A549 (cell line): ENCODE measurements around the gene TRPV2. TPM values are rescaled to one million over a fixed set of nuclear protein-coding genes. Genes with fewer than 3 reads are reported as not detected.
"Not testable (repeated sequence)": the region's sequence is repeated elsewhere in the genome, so short reads cannot be mapped to it uniquely, and the experiment has no call there.

Experiments
- ATAC-seq, 2 experiments: fragments of 200-7000 bp in 1 of 2; fragments of >200 bp in 1 of 2; cut with Nextera tagmentation in 1 of 2; cut with Tn5 transposase in 1 of 2; 3 replicates each; pipeline versions ENCODE4 v1.8.0 to v1.9.1; 2018 to 2020; ENCODE audit warnings: mild to moderate bottlenecking in 1 of 2, moderate library complexity in 1 of 2
- CTCF ChIA-PET: fragments of 300-600 bp; sonication (Branson Sonifier 250); formaldehyde crosslinking; extraction: SDS; loops from one replicate; lab custom pipeline; 2021; ENCODE audit warnings: antibody characterized with exemption, inconsistent platforms; lab: Yijun Ruan, JAX
- POLR2A ChIA-PET: fragments of 350-600 bp; formaldehyde crosslinking; extraction: SDS; loops from one replicate; lab custom pipeline; 2021; ENCODE audit warnings: antibody characterized with exemption, inconsistent platforms; lab: Yijun Ruan, JAX
- DNase-seq, 2 experiments: peaks; one replicate each; pipeline versions ENCODE4 v3.0.0 to v3.0.0-alpha.2; 2011 to 2016; ENCODE audit warnings: low read depth in 1 of 2, low spot score in 1 of 2
- FAIRE-seq: peaks from 2 replicates; lab custom pipeline; 2011; peaks lifted over from hg19 to GRCh38; lab: Jason Lieb, UNC
- H3K27ac ChIP-seq, 2 experiments: fragments of >200 bp; sonication (Bioruptor Twin); formaldehyde crosslinking; 3 replicates each; pipeline ENCODE4 v1.5.1; 2016 to 2017
- H3K4me1 ChIP-seq: fragments of >200 bp; sonication (Bioruptor Twin); formaldehyde crosslinking; 3 replicates; pipeline ENCODE4 v1.6.1; 2016
- H3K4me2 ChIP-seq: fragments of >200 bp; sonication (Bioruptor Twin); formaldehyde crosslinking; 3 replicates; pipeline ENCODE4 v1.6.1; 2016
- H3K4me3 ChIP-seq: fragments of >200 bp; sonication (Bioruptor Twin); formaldehyde crosslinking; 3 replicates; pipeline ENCODE4 v1.5.1; 2016
- H3K9me3 ChIP-seq: fragments of >200 bp; sonication (Bioruptor Twin); formaldehyde crosslinking; 3 replicates; pipeline ENCODE4 v1.6.1; 2016
- CBX8 ChIP-seq: fragments of 200-600 bp; sonication (generic); IDR thresholded peaks from 2 replicates; pipeline ENCODE4 v1.6.1; 2016
- CHD2 ChIP-seq: fragments of 150-350 bp; IDR thresholded peaks from 2 replicates; pipeline ENCODE4 v1.6.1; 2014; ENCODE audit warnings: low read length; ENCODE audit not compliant: partially characterized antibody
- CTCF ChIP-seq: fragments of >200 bp; sonication (Bioruptor Twin); formaldehyde crosslinking; IDR thresholded peaks from 3 replicates; pipeline ENCODE4 v1.5.1; 2016
- E2F6 ChIP-seq: IDR thresholded peaks from 2 replicates; pipeline ENCODE4 v1.6.1; 2012; ENCODE audit warnings: low read depth, borderline replicate concordance
- EHMT2 ChIP-seq: fragments of 200-600 bp; sonication (generic); IDR thresholded peaks from 2 replicates; pipeline ENCODE4 v1.6.1; 2016; ENCODE audit warnings: antibody characterized with exemption, low read depth, mild to moderate bottlenecking, moderate library complexity
- ELK1 ChIP-seq: fragments of 150-350 bp; IDR thresholded peaks from 2 replicates; pipeline ENCODE4 v1.6.1; 2014; ENCODE audit warnings: low read depth, mild to moderate bottlenecking, low read length
- FOSB ChIP-seq: fragments of 250-450 bp; sonication (Bioruptor Pico); IDR thresholded peaks from 2 replicates; pipeline ENCODE4 v1.5.0; 2020; ENCODE audit warnings: mild to moderate bottlenecking, moderate library complexity
- FOXS1 ChIP-seq: fragments of 250-450 bp; sonication (Bioruptor Pico); IDR thresholded peaks from 2 replicates; pipeline ENCODE4 v1.5.0; 2020; ENCODE audit warnings: mild to moderate bottlenecking, moderate library complexity
- JUN ChIP-seq, 2 experiments: fragments of >200 bp; sonication (Bioruptor Twin); formaldehyde crosslinking; IDR thresholded peaks; 2 replicates in 1 of 2; 3 replicates in 1 of 2; pipeline ENCODE4 v1.6.1; 2016 to 2017
- KDM1A ChIP-seq: fragments of 200-600 bp; sonication (generic); IDR thresholded peaks from 2 replicates; pipeline ENCODE4 v1.6.1; 2016; ENCODE audit warnings: low read depth, mild to moderate bottlenecking
- PBX3 ChIP-seq: IDR thresholded peaks from 2 replicates; pipeline ENCODE4 v1.6.1; 2012
- RFX5 ChIP-seq: fragments of 450-650 bp; IDR thresholded peaks from 2 replicates; pipeline ENCODE4 v1.7.1; 2014; ENCODE audit warnings: antibody characterized with exemption, mild to moderate bottlenecking, moderate library complexity
- RNF2 ChIP-seq: fragments of 200-600 bp; sonication (generic); IDR thresholded peaks from 2 replicates; pipeline ENCODE4 v1.6.1; 2016; ENCODE audit warnings: low read depth, mild to moderate bottlenecking, antibody characterized with exemption, moderate library complexity, borderline replicate concordance
- ZFP36 ChIP-seq: fragments of 450-650 bp; IDR thresholded peaks from 2 replicates; pipeline ENCODE4 v1.6.1; 2014; ENCODE audit warnings: borderline replicate concordance; ENCODE audit not compliant: partially characterized antibody
- ZSCAN20 ChIP-seq: fragments of 250-450 bp; sonication (Bioruptor Pico); IDR thresholded peaks from 2 replicates; pipeline ENCODE4 v1.8.0; 2022; ENCODE audit warnings: mild to moderate bottlenecking, moderate library complexity
- WGBS: methylation state at CpG from one replicate; pipeline ENCODE4 v1.1.6; 2017; ENCODE audit errors: missing lambda C conversion rate; 5-methylcytosine and 5-hydroxymethylcytosine counted together
- polyA plus RNA-seq, 4 experiments: library from polyadenylated mRNA; depleted of rRNA in 3 of 4; stranded (reverse); fragments of >200 nt; fragmentation: RNase III in 1 of 4; extraction: RNeasy Plus Mini Kit Qiagen cat#74134 plus additional on column Dnase treatment in 1 of 4; gene quantifications; 2 replicates in 3 of 4; 3 replicates in 1 of 4; pipeline ENCODE4 v1.2.3, GENCODE V29; 2011 to 2017

Gene TRPV2
- polyA plus RNA-seq, 2 of the 4 experiments (the other 2 are of a cell fraction): 0.31 to 0.61 TPM

GRCh38 chr17:16449121-16449570 lies 33.8 kb downstream of the TRPV2 start:
- 96% methylated on average over 11 of the region's 11 CpGs for WGBS
- no peak overlapping the region for H3K4me3 ChIP-seq
- POLR2A ChIA-PET: interaction anchor here (1.8 kb wide), 1 partner anchor 10 kb away, joined by 7 read pairs; no protein-coding TSS in a partner anchor

GRCh38 chr17:16450028-16450427 lies 34.7 kb downstream of the TRPV2 start:
- CTCF ChIA-PET: interaction anchor here (1.2 to 29.8 kb wide), 9 partner anchors 9 to 139 kb away, joined by 3 to 589 read pairs (median 23); partner anchors contain the start of gene LRRC75A
- 92% methylated on average over 4 of the region's 4 CpGs for WGBS

More at GRCh38 chr17:16449121-16449570, 33.8 kb downstream of the TRPV2 start:
- FAIRE-seq (no peak), ATAC-seq (no peak), DNase-seq (no peak)
- no peak overlapping the region for H3K4me2 ChIP-seq
- no peaks in the 10 kb centered on the region for H3K9me3 ChIP-seq
- CTCF ChIA-PET: interaction anchor here (2.2 to 29.8 kb wide), 4 partner anchors 12 to 84 kb away, joined by 5 to 589 read pairs (median 62); no protein-coding TSS in a partner anchor
- TF ChIP-seq CHD2 (no peak), ZFP36 (peak; percentile 35), E2F6 (no peak)
- H3K4me1 ChIP-seq: peaks cover 12% of the 10 kb centered on the region
- H3K27ac ChIP-seq: no peak overlapping the region

GRCh38 chr17:16452268-16452667 lies 36.9 kb downstream of the TRPV2 start:
- POLR2A ChIA-PET: interaction anchor here (1.2 to 1.8 kb wide), 3 partner anchors 13 to 69 kb away, joined by 4 to 5 read pairs (median 5); partner anchors contain the start of gene LRRC75A

More at GRCh38 chr17:16450028-16450427, 34.7 kb downstream of the TRPV2 start:
- POLR2A ChIA-PET: interaction anchor here (1.8 kb wide), 1 partner anchor 12 kb away, joined by 10 read pairs; no protein-coding TSS in a partner anchor
- no peak for FAIRE-seq
- no peak for DNase-seq
- ATAC-seq: no peak
- no peak overlapping the region for H3K4me2 ChIP-seq
- H3K9me3 ChIP-seq: no peaks in the 10 kb centered on the region
- TF ChIP-seq EHMT2 (no peak), FOSB (CRISPR knock-in tag) (no peak), CHD2 (no peak), JUN (IDR thresholded peaks at IDR 0.05) (no peak), RNF2 (no peak), ZFP36 (no peak)
- TF ChIP-seq, all 56 proteins: peak for 0
- Histone ChIP-seq H3K4me3 (no peak overlapping the region), H3K4me1 (peaks cover 6% of the 10 kb centered on the region; the same call in 1 of the 3 replicates), H3K27ac (no peak overlapping the region)

GRCh38 chr17:16453493-16453851 lies 38.1 kb downstream of the TRPV2 start:
- DNase-seq (no peak), FAIRE-seq (no peak), ATAC-seq (no peak)
- 93% methylated on average over 4 of the region's 4 CpGs for WGBS
- POLR2A ChIA-PET: interaction anchor here (0.6 to 1.8 kb wide), 3 partner anchors 15 to 73 kb away, joined by 3 to 5 read pairs (median 3); partner anchors contain the start of gene UBB
- Histone ChIP-seq H3K4me1 (no peaks in the 10 kb centered on the region), H3K4me2 (no peak overlapping the region), H3K27ac (no peak overlapping the region), H3K4me3 (no peak overlapping the region), H3K9me3 (no peaks in the 10 kb centered on the region)
- TF ChIP-seq CBX8: no peak
- TF ChIP-seq EHMT2: no peak
- TF ChIP-seq PBX3: peak; percentile 39; the same call in 1 of the 2 replicates
- CTCF ChIA-PET: interaction anchor here (0.7 to 29.8 kb wide), 25 partner anchors 9 to 170 kb away, joined by 3 to 589 read pairs (median 7); partner anchors contain the start of gene LRRC75A

More at GRCh38 chr17:16452268-16452667, 36.9 kb downstream of the TRPV2 start:
- H3K9me3 ChIP-seq, DNase-seq, FAIRE-seq, H3K4me3 ChIP-seq, H3K4me1 ChIP-seq, ATAC-seq, H3K4me2 ChIP-seq, H3K27ac ChIP-seq: not testable (repeated sequence)
- CTCF ChIA-PET: interaction anchor here (0.7 to 29.8 kb wide), 19 partner anchors 8 to 539 kb away, joined by 3 to 589 read pairs (median 16); partner anchors contain the start of gene LRRC75A
- 93% methylated on average over 8 of the region's 8 CpGs for whole genome bisulfite sequencing

- ChIA-PET CTCF (interaction anchor here (1.2 to 29.8 kb wide), 4 partner anchors 7 to 133 kb away, joined by 3 to 589 read pairs (median 4); no protein-coding TSS in a partner anchor), POLR2A (no interaction called here)
- ATAC-seq (peak; percentile 20 to 30), FAIRE-seq (no peak), DNase-seq (no peak)
- no peak overlapping the region for H3K4me2 ChIP-seq
- H3K27ac ChIP-seq: no peak overlapping the region
- H3K9me3 ChIP-seq: no peaks in the 10 kb centered on the region
- H3K4me3 ChIP-seq: no peak overlapping the region
- H3K4me1 ChIP-seq: no peaks in the 10 kb centered on the region
- WGBS: 80% methylated on average over 5 of the region's 5 CpGs
- no peak for TF ChIP-seq JUN (IDR thresholded peaks at IDR 0.05)
- TF ChIP-seq PBX3: no peak
- TF ChIP-seq CTCF: no peak
- no peak for TF ChIP-seq KDM1A
- no peak for TF ChIP-seq FOSB (CRISPR knock-in tag)
- TF ChIP-seq FOXS1 (CRISPR knock-in tag): no peak
- TF ChIP-seq ELK1: no peak
- TF ChIP-seq ZSCAN20 (CRISPR knock-in tag): no peak
- no peak for TF ChIP-seq RFX5
Measured at GRCh38 chr17:16455997-16456741, 40.8 kb downstream of the TRPV2 start.
